Natural killer cell (primary cell): ENCODE data around the gene MUC15. TPM values are rescaled to one million over a fixed set of nuclear protein-coding genes. Genes with fewer than 3 reads are reported as not detected.

Experiments
- ATAC-seq, 3 donors: fragments of 150-1000 bp in 2 of 3; fragments of 200-7000 bp in 1 of 3; cut with Tn5 transposase; 1 replicate in 1 of 3; 2 replicates in 2 of 3; pipeline ENCODE4 v1.10.0; 2021; ENCODE audit warnings: mild to moderate bottlenecking in 2 of 3, moderate library complexity in 2 of 3
- DNase-seq, 2 donors: peaks; one replicate each; pipeline versions ENCODE4 v3.0.0 to v3.0.0-alpha.2; 2013 to 2021; ENCODE audit warnings: mixed read lengths in 1 of 2
- H3K27ac ChIP-seq: one replicate; pipeline ENCODE4 v1.5.1; 2013; ENCODE audit warnings: mild to moderate bottlenecking, low read length
- H3K27me3 ChIP-seq: one replicate; pipeline ENCODE4 v1.6.1; 2013; ENCODE audit warnings: low read length; ENCODE audit not compliant: control insufficient read depth, insufficient read depth
- H3K36me3 ChIP-seq: one replicate; pipeline ENCODE4 v1.6.1; 2013; ENCODE audit warnings: low read length; ENCODE audit not compliant: control insufficient read depth, insufficient read depth
- H3K4me1 ChIP-seq: one replicate; pipeline ENCODE4 v1.6.1; 2013; ENCODE audit warnings: low read length; ENCODE audit not compliant: control insufficient read depth, insufficient read depth
- H3K4me3 ChIP-seq: one replicate; pipeline ENCODE4 v1.5.1; 2013; ENCODE audit warnings: low read length
- H3K9me3 ChIP-seq: one replicate; pipeline ENCODE4 v1.6.1; 2013; ENCODE audit warnings: low read length; ENCODE audit not compliant: control insufficient read depth, insufficient read depth
- H3K27ac Mint-ChIP-seq, 2 donors: one replicate each; pipeline ENCODE4 v1.8.0; 2022; ENCODE audit warnings: mild to moderate bottlenecking in 2 of 2, mixed read lengths in 2 of 2, moderate library complexity in 1 of 2
- H3K27me3 Mint-ChIP-seq, 2 donors: one replicate each; pipeline ENCODE4 v1.8.0; 2022; ENCODE audit warnings: low read depth in 2 of 2, mixed read lengths in 2 of 2
- H3K36me3 Mint-ChIP-seq: one replicate; pipeline ENCODE4 v1.8.0; 2022; ENCODE audit warnings: mixed read lengths
- H3K4me1 Mint-ChIP-seq, 2 donors: one replicate each; pipeline ENCODE4 v1.8.0; 2022; ENCODE audit warnings: mixed read lengths in 2 of 2
- H3K4me3 Mint-ChIP-seq: one replicate; pipeline ENCODE4 v1.8.0; 2022; ENCODE audit warnings: mild to moderate bottlenecking, moderate library complexity, mixed read lengths
- H3K9me3 Mint-ChIP-seq, 2 donors: one replicate each; pipeline ENCODE4 v1.8.0; 2022; ENCODE audit warnings: mixed read lengths in 2 of 2
- WGBS: methylation state at CpG from one replicate; pipeline ENCODE4 v1.1.7; 2013; ENCODE audit warnings: missing lambda C conversion rate; ENCODE audit not compliant: insufficient coverage; 5-methylcytosine and 5-hydroxymethylcytosine counted together
- intact Hi-C: fragments of 100-400 bp; cut with micrococcal nuclease; formaldehyde crosslinking; loops from one replicate; pipeline ENCODE4 v1.14.2; 2022
- total RNA-seq, 4 donors: library from RNA; stranded (reverse); fragments of 120-200 nt in 1 of 4; gene quantifications; one replicate each; pipeline versions ENCODE4 v1.2.3 to v1.2.4, GENCODE V29; 2013 to 2022
- TF ChIP-seq, protein P1 (sequence below): fragments of 200-600 bp; IDR thresholded peaks from one replicate; pipeline ENCODE4 v1.8.0; 2022; ENCODE audit warnings: antibody characterized with exemption

MUC15 gene
- total RNA-seq, 3 donors from 2014 or later (not counting 1 experiment from before 2014, with no cell fraction given) = not detected

DNA sequence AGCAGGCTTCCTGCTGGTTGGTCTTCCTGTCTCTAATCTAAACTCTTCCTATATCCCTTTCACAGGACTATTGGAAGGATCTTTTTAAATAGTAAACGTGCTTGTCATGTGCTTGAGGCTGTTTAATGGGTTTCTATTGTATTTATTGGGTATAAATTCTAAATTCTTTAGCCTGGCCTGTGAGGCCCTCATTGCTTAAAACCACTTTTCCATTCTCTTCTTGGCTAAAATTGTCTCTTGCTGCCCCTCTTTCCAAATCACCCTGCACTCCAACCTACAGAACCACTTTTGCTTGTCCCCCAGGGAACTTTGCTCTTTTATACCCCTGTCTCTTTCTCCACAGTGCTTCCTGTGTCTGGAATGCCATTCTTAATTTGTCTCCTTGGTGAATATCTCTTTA lies 46.4 kb upstream of the MUC15 start:
- TF ChIP-seq, protein P1, sequence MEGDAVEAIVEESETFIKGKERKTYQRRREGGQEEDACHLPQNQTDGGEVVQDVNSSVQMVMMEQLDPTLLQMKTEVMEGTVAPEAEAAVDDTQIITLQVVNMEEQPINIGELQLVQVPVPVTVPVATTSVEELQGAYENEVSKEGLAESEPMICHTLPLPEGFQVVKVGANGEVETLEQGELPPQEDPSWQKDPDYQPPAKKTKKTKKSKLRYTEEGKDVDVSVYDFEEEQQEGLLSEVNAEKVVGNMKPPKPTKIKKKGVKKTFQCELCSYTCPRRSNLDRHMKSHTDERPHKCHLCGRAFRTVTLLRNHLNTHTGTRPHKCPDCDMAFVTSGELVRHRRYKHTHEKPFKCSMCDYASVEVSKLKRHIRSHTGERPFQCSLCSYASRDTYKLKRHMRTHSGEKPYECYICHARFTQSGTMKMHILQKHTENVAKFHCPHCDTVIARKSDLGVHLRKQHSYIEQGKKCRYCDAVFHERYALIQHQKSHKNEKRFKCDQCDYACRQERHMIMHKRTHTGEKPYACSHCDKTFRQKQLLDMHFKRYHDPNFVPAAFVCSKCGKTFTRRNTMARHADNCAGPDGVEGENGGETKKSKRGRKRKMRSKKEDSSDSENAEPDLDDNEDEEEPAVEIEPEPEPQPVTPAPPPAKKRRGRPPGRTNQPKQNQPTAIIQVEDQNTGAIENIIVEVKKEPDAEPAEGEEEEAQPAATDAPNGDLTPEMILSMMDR = no peak
- intact Hi-C loops = no loop called here
- H3K36me3 Mint-ChIP-seq = no peaks in the 10 kb centered on the region
- H3K9me3 Mint-ChIP-seq = peaks cover 6 to 18% of the 10 kb centered on the region in 2 donors
- Histone ChIP-seq H3K27me3 (no peaks in the 10 kb centered on the region), H3K9me3 (no peaks in the 10 kb centered on the region), H3K27ac (no peak overlapping the region), H3K36me3 (no peaks in the 10 kb centered on the region), H3K4me3 (no peak overlapping the region), H3K4me1 (no peaks in the 10 kb centered on the region)
- WGBS = no CpG with 5 or more reads among the region's 1 CpG
- no peaks in the 10 kb centered on the region for H3K27me3 Mint-ChIP-seq
- ATAC-seq (no peak), DNase-seq (no peak)
- H3K4me3 Mint-ChIP-seq = no peak overlapping the region
- no peaks in the 10 kb centered on the region for H3K4me1 Mint-ChIP-seq
- no peak overlapping the region for H3K27ac Mint-ChIP-seq

GRCh38 chr11:26613759-26614158 lies 41.7 kb upstream of the MUC15 start:
- TF ChIP-seq, protein P1 = no peak
- Histone ChIP-seq H3K4me1 (no peaks in the 10 kb centered on the region), H3K4me3 (no peak overlapping the region), H3K36me3 (no peaks in the 10 kb centered on the region), H3K27ac (no peak overlapping the region), H3K27me3 (no peaks in the 10 kb centered on the region), H3K9me3 (peaks cover under 1% of the 10 kb centered on the region)
- DNase-seq = no peak
- no peak overlapping the region for H3K27ac Mint-ChIP-seq
- H3K36me3 Mint-ChIP-seq = peaks cover 4% of the 10 kb centered on the region
- intact Hi-C loops = no loop called here
- peaks cover 20 to 30% of the 10 kb centered on the region in 2 donors for H3K9me3 Mint-ChIP-seq
- no peaks in the 10 kb centered on the region for H3K27me3 Mint-ChIP-seq
- no peak overlapping the region for H3K4me3 Mint-ChIP-seq
- no peak for ATAC-seq
- no peaks in the 10 kb centered on the region for H3K4me1 Mint-ChIP-seq
- 77% methylated on average over 2 of the region's 2 CpGs for WGBS

GRCh38 chr11:26608507-26609146 lies 36.6 kb upstream of the MUC15 start:
- no peak overlapping the region for H3K27ac Mint-ChIP-seq
- no peaks in the 10 kb centered on the region for H3K27me3 Mint-ChIP-seq
- Histone ChIP-seq H3K4me3 (no peak overlapping the region), H3K27ac (no peak overlapping the region), H3K27me3 (no peaks in the 10 kb centered on the region), H3K9me3 (peaks cover 6% of the 10 kb centered on the region), H3K4me1 (no peaks in the 10 kb centered on the region), H3K36me3 (no peaks in the 10 kb centered on the region)
- DNase-seq (no peak), ATAC-seq (no peak)
- peaks cover 4% of the 10 kb centered on the region for H3K36me3 Mint-ChIP-seq
- intact Hi-C loops = no loop called here
- no peaks in the 10 kb centered on the region for H3K4me1 Mint-ChIP-seq
- TF ChIP-seq, protein P1 = no peak
- peaks cover 32 to 41% of the 10 kb centered on the region in 2 donors for H3K9me3 Mint-ChIP-seq
- WGBS = 82% methylated on average over 9 of the region's 9 CpGs
- H3K4me3 Mint-ChIP-seq = no peak overlapping the region
